T follicular helper cell (primary cell): Measurements from ENCODE around the gene ZNG1A.
"Not testable (repeated sequence)": the region's sequence is repeated elsewhere in the genome, so short reads cannot be mapped to it uniquely, and the experiment has no call there.

Experiments used
- DNase-seq: peaks from one replicate; pipeline ENCODE4 v3.0.0-alpha.2; 2020; ENCODE audit warnings: low read depth
- total RNA-seq, 2 experiments: gene quantifications; one replicate each; lab custom pipeline; 2026; lab: John Stamatoyannopoulos, UW

ZNG1A gene
- 17.4 to 35.8 reads per million in 2 experiments for total RNA-seq

- not testable (repeated sequence) for DNase-seq
Measured at GRCh38 chr9:178970-179383, at the start of gene ZNG1A. TSS of gene ZNG1A (minus strand) at chr9:179056. CDS start at chr9:178969, 87 bp downstream.

GRCh38 chr9:227860-228259 lies 49.0 kb upstream of the ZNG1A start:
- no peak for DNase-seq

DNA sequence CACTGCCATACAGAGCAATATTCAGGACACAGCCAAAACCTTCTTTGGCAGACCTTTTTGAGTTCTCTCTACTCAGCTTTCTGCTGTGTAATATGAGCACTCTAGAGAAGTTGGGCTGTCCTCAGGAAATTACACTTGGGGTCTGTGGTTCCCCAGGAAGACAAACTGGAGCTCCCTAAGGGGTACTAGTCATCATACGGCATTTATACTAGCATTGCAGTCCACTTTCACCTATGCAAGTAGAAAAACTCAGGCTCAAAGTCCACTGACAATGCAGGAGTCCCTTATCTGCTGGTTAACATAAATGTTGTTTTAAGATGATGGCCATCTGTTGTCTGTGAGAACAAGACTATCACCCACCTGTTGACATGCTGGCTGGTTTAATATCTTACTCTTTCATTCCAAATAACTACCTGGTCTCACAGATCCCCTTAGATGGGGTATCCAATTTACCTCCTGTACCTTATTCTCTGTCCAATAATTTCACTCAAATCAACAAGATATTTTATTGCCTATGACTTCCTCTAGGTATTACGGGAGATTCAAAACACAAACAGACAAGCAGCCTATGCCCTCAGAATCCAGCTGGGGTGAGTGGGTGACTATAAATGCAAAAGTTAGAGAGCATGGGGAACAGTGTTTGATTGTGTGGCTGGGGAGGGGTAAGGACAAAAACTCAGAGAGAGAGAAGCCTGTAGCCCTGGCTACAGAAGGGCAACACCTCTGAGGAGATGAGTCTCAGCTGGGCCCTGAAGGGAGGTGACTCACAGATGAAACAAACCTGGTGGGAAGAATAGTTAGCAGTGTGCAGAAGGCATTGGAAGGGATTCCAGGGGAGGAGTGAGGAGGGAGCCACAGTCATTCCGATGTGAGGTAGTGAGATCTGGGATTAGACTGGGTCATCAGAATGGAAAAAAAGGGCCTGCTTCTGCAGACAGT lies 46.0 kb upstream of the ZNG1A start:
- no peak for DNase-seq

DNA sequence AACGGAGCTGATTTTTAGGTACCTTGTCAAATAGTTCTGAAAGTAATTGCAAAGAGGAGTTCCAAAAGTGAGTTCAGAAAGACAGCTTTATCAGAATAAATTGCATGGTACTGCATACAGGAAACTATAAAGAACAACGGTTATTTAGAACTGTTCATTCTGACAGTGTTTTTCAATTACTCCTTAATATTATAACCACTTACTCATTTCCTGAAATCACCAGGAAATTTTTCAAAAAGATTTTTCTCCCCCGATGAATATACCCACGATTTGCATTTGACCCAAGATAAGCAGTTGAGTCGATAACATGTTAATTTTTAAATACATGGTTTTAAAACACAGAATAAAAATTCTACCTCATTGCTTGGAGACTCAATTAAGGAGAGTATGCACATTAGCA lies 45.2 kb upstream of the ZNG1A start:
- DNase-seq: no peak

DNA sequence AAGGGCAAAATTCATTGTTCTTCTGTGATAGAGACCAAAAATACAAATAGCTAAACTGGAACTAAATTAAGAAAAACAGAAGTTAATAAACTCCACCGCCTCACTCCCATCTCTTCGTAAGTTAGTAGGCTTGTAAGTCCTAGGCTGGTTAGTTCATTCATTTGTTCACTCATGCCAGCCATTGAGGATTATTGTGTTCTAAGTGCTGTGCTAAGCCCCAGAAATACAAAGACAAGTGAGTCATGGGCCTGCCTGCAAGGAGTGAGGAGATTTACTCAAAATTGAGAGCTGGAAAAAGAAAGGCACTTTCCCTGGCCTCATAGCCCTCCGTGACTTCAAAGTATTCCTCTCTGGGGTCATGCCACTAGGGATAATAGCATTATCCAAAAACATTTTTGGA lies 44.3 kb upstream of the ZNG1A start:
- no peak for DNase-seq

GRCh38 chr9:221989-222776 lies 43.3 kb upstream of the ZNG1A start:
- DNase-seq: no peak

DNA sequence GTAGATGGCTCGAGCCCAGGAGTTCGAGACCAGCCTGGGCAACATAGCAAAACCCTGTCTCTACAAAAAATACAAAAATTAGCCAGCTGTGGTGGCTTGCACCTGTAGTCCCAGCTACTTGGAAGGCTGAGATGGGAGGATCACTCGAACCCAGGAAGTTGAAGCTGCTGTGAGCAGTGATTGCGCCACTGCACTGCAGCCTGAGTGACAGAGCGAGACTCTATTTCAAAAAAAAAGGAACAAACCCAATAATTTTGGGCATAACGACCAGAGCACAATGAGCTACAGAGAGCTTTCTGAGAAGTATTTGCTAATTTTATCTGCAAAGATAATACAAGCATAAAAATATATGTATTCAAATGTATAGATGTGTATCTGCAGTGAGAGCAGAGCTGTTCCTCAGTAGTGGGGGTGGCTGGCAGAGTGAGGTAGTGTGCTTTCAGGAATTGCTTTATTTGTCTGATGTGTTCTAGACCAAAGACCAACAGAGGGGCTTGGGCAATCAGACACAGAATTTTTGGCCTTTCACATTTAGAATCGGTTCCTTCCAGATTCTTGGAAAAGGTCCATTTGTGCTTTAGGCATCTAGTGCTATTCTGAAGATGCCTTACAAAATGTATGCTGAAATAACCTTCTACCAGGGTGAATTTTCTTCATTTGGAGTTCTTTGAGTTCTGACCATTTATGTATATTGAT lies 41.0 kb upstream of the ZNG1A start:
- no peak for DNase-seq

DNA sequence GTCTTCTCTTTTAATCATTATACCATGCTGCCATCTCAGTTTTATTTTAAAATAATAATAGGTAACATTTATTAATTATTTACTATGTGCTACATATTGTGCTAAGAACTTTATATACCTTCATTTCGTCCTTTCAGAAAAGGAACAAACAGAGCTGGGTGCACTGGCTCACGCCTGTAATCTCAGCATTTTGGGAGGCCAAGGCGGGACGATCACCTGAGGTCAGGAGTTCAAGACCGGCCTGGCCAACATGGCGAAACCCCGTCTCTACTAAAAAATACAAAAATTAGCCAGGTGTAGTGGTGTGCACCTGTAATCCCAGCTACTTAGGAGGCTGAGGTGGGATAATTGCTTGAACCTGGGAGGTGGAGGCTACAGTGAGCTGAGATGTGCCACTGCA lies 40.2 kb upstream of the ZNG1A start:
- DNase-seq: not testable (repeated sequence)

GRCh38 chr9:217950-218349 lies 39.1 kb upstream of the ZNG1A start:
- no peak for DNase-seq

- DNase-seq: no peak
Measured at GRCh38 chr9:216866-217265, 38.0 kb upstream of the ZNG1A start.

DNA sequence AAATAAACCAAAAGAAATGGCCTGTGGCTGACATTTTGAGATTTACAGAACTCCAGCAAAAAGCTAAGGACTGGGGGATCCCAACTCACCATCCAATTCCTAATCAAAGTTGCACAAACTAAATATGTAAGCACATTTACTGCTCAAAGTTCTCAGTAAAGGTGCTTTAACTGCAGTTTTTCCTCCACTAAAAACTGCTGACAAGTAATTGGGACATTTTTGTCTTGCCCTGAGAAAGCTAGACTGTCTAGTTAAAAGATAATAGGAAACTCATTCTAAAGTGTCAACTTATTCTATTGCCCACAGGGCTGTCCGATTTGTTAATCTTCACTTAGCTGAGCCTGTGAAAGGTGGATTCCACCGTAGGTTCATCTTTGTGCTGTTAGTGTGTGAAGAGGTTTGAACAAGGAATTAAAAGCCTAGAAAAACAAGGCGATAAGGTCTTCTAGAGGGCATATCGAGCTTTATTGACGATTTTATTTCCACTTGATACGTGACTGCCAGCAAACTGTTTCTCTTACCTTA lies 36.8 kb upstream of the ZNG1A start:
- DNase-seq: no peak

DNA sequence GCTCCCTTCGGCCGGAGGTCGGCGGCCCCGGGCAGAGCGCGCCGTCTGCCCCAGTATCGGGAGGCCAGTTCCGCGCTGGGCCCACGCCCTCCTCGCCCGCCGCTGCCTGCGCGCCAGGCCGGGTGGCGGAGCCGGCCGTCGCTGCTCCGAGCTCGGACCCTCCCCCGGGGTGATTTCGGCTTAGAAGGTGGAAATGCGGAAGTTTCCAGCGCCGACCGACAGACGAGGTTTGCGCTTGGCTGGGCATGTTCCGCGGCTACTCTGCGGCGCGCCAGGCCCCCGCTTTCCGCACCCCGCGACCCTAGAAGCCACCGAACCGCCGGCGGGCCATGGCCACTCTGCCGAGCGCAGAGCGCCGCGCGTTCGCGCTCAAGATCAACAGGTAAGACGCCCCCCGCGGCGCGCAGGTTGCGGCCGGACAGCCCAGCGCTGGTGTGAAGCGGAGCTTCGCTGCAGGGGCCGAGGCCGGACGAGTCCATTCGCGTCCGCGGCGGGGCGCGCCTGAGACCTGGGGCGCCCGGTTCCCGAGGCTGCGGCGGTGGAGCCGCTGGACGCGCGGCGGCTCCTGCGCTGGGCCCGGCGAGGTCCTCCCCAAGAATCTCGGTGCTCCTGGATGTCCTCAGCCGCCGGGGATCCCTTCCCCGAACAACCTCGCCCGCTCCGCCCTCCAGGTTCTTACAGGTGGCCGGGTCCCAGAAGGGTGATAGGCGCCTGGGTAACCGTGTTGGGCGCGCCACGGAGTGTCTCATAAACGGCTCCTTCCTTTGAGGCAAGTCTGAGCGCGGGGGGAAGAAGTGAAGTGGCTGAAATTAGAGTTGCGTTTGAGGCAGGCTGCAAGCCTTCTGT lies 36.0 kb upstream of the ZNG1A start, which contains the start of gene DOCK8:
TSS of gene DOCK8 (plus strand) at position 218 of the 846 bp plus-strand sequence. CDS start at position 330, 112 bp downstream.
- DNase-seq: peak; percentile 6

- DNase-seq: no peak
Measured at GRCh38 chr9:214351-214647, 35.4 kb upstream of the ZNG1A start.

GRCh38 chr9:213901-214300 lies 35.0 kb upstream of the ZNG1A start:
- not testable (repeated sequence) for DNase-seq

DNA sequence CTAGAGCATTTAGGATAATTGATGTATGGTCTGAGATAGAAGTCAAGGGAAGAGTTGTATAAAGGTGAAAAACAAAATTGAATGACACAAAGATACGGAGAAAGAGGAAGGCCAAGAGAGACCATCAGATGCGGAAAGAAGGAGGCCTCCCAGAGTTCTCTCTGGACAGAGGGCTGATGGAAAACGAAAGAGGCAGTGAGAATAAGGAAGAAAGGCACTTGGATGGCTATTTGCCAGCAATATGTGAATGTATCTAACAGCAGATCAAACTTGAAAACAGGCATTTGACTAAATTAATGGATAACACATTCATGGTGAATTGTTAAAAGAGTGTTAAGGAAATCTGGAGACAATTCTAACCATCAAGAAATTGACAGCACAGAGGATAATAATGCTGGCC lies 33.4 kb upstream of the ZNG1A start:
- no peak for DNase-seq

GRCh38 chr9:211557-211956 lies 32.7 kb upstream of the ZNG1A start:
- DNase-seq: no peak

- no peak for DNase-seq
Measured at GRCh38 chr9:211036-211435, 32.2 kb upstream of the ZNG1A start.

DNA sequence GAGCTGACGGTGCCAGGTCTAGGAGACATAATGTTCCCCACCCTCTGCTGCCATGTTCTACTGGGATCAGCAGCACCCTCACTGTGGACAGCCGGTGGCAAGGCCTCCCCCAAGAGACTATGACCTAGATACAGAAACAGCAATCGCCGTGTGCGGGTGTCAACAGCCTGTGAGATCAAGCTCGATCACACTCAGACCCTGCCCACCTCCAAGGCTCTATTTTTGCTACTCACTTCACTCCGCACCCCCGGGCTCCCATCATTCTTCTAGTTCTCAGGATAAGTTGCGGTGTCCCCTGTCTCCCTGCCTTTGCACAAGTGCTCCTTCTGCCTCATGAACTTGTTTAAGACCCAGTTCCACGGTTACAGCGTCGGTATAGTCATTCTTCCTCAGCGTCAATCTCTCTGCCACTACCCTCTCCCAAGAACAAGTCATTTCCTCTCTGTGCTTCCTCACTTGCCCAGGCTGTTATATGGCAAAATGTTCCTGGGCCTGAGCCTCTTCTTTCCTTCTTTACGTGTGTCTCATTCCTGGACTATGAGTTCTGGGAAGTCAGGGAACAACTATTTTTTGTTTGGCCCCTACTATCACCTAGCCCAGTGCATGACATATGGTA lies 30.4 kb upstream of the ZNG1A start:
- no peak for DNase-seq

GRCh38 chr9:206481-206880 lies 27.6 kb upstream of the ZNG1A start:
- no peak for DNase-seq

DNA sequence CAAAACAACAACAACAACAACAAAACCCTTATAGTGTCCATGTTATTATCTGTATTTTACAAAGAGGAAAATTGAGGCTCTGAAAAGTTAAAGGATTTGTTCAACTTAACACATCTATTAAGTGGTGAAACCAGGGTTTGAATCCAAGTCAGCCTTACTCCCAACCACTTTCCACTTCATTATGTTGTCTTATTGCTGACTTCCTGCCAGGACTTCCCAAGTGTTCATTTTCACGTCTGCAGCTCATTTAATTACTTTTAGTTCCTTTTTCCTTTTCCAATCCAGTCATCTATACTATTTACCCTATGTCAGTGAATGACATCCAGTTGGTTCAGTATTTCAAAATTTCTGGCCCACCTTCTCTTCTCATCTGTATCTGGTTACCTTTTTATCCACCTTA lies 20.7 kb upstream of the ZNG1A start:
- not testable (repeated sequence) for DNase-seq
